Measurements from ENCODE around the gene TMEFF1. TPM values are rescaled to one million over a fixed set of nuclear protein-coding genes. Genes with fewer than 3 reads are reported as not detected.
A peak's percentile ranks its signal among the peaks of the same experiment; 100 is the strongest.

TMEFF1 gene
- total and polyA plus RNA-seq, 2 experiments from 2014 or later, result 0.34 to 0.43 TPM

DNA sequence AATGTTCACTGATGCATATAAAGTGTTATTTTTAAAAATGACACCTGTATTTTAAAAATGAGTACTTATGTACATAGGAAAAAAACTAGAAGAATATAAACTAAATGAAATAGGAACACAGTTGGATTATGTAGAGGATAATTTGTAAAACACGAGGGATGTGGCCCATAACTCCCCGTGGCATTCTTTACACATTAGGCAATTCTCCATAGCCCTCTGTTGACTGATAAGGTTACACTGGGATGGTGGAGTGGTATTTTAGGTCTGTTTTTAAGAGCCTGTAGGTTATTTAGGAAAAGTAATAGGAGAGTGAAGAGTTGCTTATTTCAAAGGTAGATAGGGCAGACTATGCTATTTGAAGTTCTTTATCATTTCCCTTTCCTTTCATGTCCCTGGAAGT lies 106.7 kb downstream of the TMEFF1 start:
- Histone ChIP-seq H3K27ac (no peak overlapping the region), H3K9ac (no peak overlapping the region), H3K9me2 (ENCODE audit: insufficient read depth) (no peaks in the 10 kb centered on the region), H3K9me3 (ENCODE audit: low read depth) (no peaks in the 10 kb centered on the region), H3K36me3 (ENCODE audit: low read depth) (0 out of 2 replicates have a peak, but pooled peaks cover 5% of the 10 kb centered on the region), H3K4me3 (no peak overlapping the region), H3K27me3 (replicated peaks; ENCODE audit: insufficient read depth) (no peaks in the 10 kb centered on the region), H3K4me1 (ENCODE audit: insufficient read depth) (peaks cover 77% of the 10 kb centered on the region), H3K79me2 (ENCODE audit: insufficient read depth) (no peaks in the 10 kb centered on the region), H2AFZ (no peak overlapping the region), H4K20me1 (ENCODE audit: insufficient read depth) (no peaks in the 10 kb centered on the region), H3F3A (ENCODE audit: insufficient read depth) (peaks cover 35% of the 10 kb centered on the region), H3K4me2 (ENCODE audit: unreplicated experiment) (peak overlapping the region; percentile 20)
- DNase-seq, result peak; percentile 24
- in situ Hi-C loops (cut with MboI), result loop anchor here (25.0 kb wide), 2 partner anchors 242 to 542 kb away; no protein-coding TSS in a partner anchor
- TF ChIP-seq EZH2phosphoT487 (IDR thresholded peaks at IDR 0.05; ENCODE audit: insufficient read depth, low read depth), result no peak
- WGBS, 2 experiments (ENCODE audit: low coverage in 1 of 2, low lambda C conversion rate in 2 of 2, missing lambda C conversion rate in 2 of 2), result 88 to 91% methylated on average over 2 of the region's 2 CpGs

DNA sequence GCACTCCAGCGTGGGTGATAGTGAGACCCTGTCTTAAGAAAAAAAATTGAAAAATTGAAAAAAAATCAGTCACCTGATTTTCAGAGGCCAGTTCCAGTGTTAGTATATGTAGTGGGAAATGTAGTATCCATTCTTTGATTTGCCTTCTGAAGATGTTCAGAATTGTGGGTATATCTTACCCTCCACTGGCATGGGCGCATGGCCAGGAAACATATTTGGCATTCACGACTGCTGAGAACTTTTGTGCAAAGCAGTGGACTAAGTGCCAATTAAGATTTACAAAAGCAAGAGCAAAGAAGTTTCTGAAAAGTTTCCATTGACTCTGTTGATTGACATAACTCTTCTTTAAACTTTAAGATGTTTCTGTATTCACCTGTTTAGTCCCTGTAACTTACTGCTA lies 107.3 kb downstream of the TMEFF1 start:
- Histone ChIP-seq H3K27me3 (replicated peaks; ENCODE audit: insufficient read depth) (no peaks in the 10 kb centered on the region), H3K4me3 (no peak overlapping the region), H3K9me2 (ENCODE audit: insufficient read depth) (no peaks in the 10 kb centered on the region), H3K9ac (no peak overlapping the region), H3K9me3 (ENCODE audit: low read depth) (no peaks in the 10 kb centered on the region), H3F3A (ENCODE audit: insufficient read depth) (peaks cover 29% of the 10 kb centered on the region), H4K20me1 (ENCODE audit: insufficient read depth) (no peaks in the 10 kb centered on the region), H3K36me3 (ENCODE audit: low read depth) (0 out of 2 replicates have a peak, but pooled peaks cover 5% of the 10 kb centered on the region), H3K79me2 (ENCODE audit: insufficient read depth) (no peaks in the 10 kb centered on the region), H2AFZ (no peak overlapping the region), H3K4me1 (ENCODE audit: insufficient read depth) (peaks cover 71% of the 10 kb centered on the region), H3K27ac (no peak overlapping the region), H3K4me2 (ENCODE audit: unreplicated experiment) (no peak overlapping the region)
- DNase-seq, result no peak
- 69 to 75% methylated on average over 3 of the region's 3 CpGs for WGBS, 2 experiments (ENCODE audit: low coverage in 1 of 2, low lambda C conversion rate in 2 of 2, missing lambda C conversion rate in 2 of 2)
- TF ChIP-seq EZH2 (IDR thresholded peaks at IDR 0.05; ENCODE audit: insufficient read depth, poor library complexity, severe bottlenecking) (no peak), EZH2phosphoT487 (IDR thresholded peaks at IDR 0.05; ENCODE audit: insufficient read depth, low read depth) (no peak)
- in situ Hi-C loops (cut with MboI), result loop anchor here (25.0 kb wide), 2 partner anchors 243 to 543 kb away; no protein-coding TSS in a partner anchor

DNA sequence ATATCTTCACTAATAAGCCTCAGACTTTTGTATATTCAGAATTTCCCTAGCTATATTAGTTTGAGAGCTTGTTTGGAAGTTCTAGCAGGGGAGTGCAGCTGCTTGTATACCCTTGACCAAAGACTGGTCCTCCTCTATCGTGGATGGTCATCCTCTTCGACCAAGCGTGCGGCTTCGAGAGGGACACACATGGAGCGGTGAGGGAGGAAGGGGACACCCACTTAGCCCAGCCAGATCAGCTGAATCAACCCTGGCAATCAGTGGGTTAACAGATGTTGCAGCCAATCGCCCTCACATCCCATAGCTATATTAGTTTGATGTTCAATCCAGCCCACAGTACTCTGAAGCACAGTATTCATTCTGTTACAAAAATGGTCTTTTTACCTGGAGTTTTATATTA lies 108.1 kb downstream of the TMEFF1 start:
- Histone ChIP-seq H3K9me2 (ENCODE audit: insufficient read depth) (no peaks in the 10 kb centered on the region), H3K79me2 (ENCODE audit: insufficient read depth) (no peaks in the 10 kb centered on the region), H3K27me3 (replicated peaks; ENCODE audit: insufficient read depth) (no peaks in the 10 kb centered on the region), H4K20me1 (ENCODE audit: insufficient read depth) (no peaks in the 10 kb centered on the region), H3K9ac (no peak overlapping the region), H3F3A (ENCODE audit: insufficient read depth) (peaks cover 22% of the 10 kb centered on the region), H3K4me1 (ENCODE audit: insufficient read depth) (peaks cover 64% of the 10 kb centered on the region), H3K27ac (no peak overlapping the region), H2AFZ (no peak overlapping the region), H3K4me2 (ENCODE audit: unreplicated experiment) (no peak overlapping the region), H3K36me3 (ENCODE audit: low read depth) (0 out of 2 replicates have a peak, but pooled peaks cover 5% of the 10 kb centered on the region), H3K9me3 (ENCODE audit: low read depth) (no peaks in the 10 kb centered on the region), H3K4me3 (no peak overlapping the region)
- TF ChIP-seq EZH2phosphoT487 (IDR thresholded peaks at IDR 0.05; ENCODE audit: insufficient read depth, low read depth) (no peak), EZH2 (IDR thresholded peaks at IDR 0.05; ENCODE audit: insufficient read depth, poor library complexity, severe bottlenecking) (no peak)
- DNase-seq, result no peak
- in situ Hi-C loops (cut with MboI), result loop anchor here (25.0 kb wide), 2 partner anchors 244 to 544 kb away; no protein-coding TSS in a partner anchor
- WGBS, 2 experiments (ENCODE audit: low coverage in 1 of 2, low lambda C conversion rate in 2 of 2, missing lambda C conversion rate in 2 of 2), result 96% methylated on average over 7 of the region's 7 CpGs

DNA sequence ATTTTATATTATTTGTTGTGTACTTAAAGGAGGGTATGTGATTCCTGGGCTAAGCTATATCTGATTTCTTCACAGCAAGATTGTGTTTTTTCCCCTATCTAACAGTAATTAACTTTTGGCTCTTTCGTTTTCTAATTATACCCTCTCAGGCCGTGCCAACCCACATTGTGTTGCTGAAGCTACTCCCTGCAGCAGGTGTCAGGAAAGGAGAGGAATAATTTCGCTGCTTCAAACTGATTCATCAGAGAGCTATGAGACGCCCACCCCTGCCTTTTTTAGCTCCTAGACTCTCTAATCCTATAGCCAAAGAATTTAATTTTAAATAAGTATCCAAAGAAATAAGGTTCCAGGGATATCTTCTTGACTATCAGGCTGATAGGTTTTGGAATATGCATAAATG lies 108.7 kb downstream of the TMEFF1 start:
- H2AFZ ChIP-seq, result no peak overlapping the region
- H3K9ac ChIP-seq, result no peak overlapping the region
- H3K4me1 ChIP-seq (ENCODE audit: insufficient read depth), result peaks cover 58% of the 10 kb centered on the region
- H3K4me2 ChIP-seq (ENCODE audit: unreplicated experiment), result no peak overlapping the region
- no peak for TF ChIP-seq EZH2 (IDR thresholded peaks at IDR 0.05; ENCODE audit: insufficient read depth, poor library complexity, severe bottlenecking)
- no peak for TF ChIP-seq EZH2phosphoT487 (IDR thresholded peaks at IDR 0.05; ENCODE audit: insufficient read depth, low read depth)
- 0 out of 2 replicates have a peak, but pooled peaks cover 5% of the 10 kb centered on the region for H3K36me3 ChIP-seq (ENCODE audit: low read depth)
- DNase-seq, result no peak
- no peaks in the 10 kb centered on the region for H3K79me2 ChIP-seq (ENCODE audit: insufficient read depth)
- H4K20me1 ChIP-seq (ENCODE audit: insufficient read depth), result no peaks in the 10 kb centered on the region
- H3K27me3 ChIP-seq (replicated peaks; ENCODE audit: insufficient read depth), result no peaks in the 10 kb centered on the region
- no peaks in the 10 kb centered on the region for H3K9me2 ChIP-seq (ENCODE audit: insufficient read depth)
- WGBS, 2 experiments (ENCODE audit: low coverage in 1 of 2, low lambda C conversion rate in 2 of 2, missing lambda C conversion rate in 2 of 2), result 62 to 77% methylated on average over 4 of the region's 4 CpGs
- H3K27ac ChIP-seq, result no peak overlapping the region
- peaks cover 17% of the 10 kb centered on the region for H3F3A ChIP-seq (ENCODE audit: insufficient read depth)
- H3K9me3 ChIP-seq (ENCODE audit: low read depth), result no peaks in the 10 kb centered on the region
- in situ Hi-C loops (cut with MboI), result loop anchor here (25.0 kb wide), 2 partner anchors 244 to 544 kb away; no protein-coding TSS in a partner anchor
- H3K4me3 ChIP-seq, result no peak overlapping the region

All from GM23248 (cell line).